Stimulated activated CD4-positive, alpha-beta T cell treated with anti-CD3 and anti-CD28 coated beads, Interleukin-1b, Interleukin-23, amount 100 ng/mL, for 48 hours (primary cell): ENCODE data around the gene GCLC.
A peak's percentile ranks its signal among the peaks of the same experiment; 100 is the strongest.
"Not testable (repeated sequence)": the region's sequence is repeated elsewhere in the genome, so short reads cannot be mapped to it uniquely, and the experiment has no call there.

Experiments
- DNase-seq: peaks from one replicate; pipeline ENCODE4 v3.0.0-alpha.2; 2020

GCLC gene

DNA sequence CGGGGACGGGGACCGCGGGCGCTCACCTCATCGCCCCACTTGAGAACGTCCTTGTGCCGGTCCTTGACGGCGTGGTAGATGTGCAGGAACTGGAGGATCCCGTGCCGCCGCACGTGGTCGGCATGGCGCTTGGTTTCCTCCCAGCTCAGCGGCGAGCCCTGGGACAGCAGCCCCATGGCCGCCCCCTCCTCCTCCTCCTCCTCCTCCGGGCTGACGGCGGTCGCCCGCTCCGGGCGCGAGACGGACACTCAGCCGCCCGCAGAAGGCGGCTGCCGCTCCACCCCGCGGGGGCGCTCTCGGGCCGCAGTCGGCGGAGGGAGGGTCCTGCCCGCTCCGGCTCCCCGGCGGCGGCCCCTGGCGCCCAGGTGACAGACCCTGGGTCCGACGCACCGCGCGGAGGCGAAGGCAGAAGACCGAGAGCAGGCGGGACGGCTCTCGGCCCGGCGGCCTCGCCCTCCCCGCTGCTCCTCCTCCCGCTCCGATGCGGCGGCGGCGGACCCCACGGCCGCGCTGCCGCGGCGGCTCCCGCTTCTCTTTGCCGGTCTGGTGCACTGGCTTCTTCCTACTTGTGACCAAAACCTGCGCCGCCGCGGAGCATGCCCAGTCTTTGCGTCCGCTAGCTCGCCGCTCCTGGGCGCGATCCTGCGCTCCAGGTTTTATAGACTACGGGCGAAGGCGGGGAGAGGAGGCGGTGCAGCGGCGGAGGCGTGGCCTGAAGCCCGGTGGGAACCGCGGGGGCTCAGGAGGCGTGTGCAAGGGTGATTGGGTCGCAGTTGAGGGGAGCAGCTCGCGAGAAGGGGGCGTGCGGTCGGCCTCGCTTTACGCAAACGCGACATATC, at the start of gene GCLC:
Gene GCLC (minus strand): TSS at position 632 of the 839 bp plus-strand sequence. CDS start 456 bp downstream, at position 176.
- peak; percentile 90 for DNase-seq

DNA sequence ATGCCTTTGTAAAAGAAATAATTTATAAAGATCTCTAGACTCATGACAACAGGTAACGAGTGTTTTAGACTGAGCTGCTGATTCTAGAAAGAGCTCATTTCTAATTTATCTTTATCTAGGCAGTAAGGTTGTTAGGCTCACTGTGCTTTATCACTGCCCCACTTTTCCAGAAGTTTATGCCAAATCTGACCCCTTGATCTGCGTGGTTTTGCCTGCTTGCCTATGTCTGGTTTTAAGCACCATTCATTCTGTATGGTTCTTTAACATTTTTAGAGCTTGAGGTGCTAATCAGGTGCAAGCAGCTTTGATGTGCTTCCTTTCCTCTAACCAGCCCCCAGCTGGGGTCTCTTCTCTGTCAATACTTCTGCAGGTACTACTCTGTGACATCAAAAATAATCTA, 49.7 kb upstream of the GCLC start:
- DNase-seq, result no peak

DNA sequence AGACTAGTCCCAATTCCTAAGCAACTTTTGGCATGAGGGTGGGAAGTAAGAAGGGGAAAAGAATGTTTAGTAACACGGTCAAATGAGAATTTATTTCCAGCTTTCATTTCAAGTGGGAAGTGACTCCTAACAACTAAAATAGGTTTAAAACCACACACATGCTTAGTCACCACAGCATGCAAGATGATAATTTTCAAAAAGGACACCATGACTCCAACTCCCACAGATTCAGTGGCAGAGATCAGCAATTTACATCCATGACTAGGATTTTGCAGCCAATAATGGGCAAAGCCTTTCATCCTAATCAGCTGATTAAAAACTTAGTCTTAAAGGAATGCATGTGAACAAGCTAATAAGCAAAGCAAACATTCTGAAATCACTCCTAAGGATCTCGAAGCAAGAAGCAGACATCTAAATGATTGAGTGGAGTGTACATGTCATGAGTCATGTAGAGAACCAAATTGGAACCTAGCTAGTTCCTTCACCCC, 48.1 kb upstream of the GCLC start:
- DNase-seq, result no peak

DNA sequence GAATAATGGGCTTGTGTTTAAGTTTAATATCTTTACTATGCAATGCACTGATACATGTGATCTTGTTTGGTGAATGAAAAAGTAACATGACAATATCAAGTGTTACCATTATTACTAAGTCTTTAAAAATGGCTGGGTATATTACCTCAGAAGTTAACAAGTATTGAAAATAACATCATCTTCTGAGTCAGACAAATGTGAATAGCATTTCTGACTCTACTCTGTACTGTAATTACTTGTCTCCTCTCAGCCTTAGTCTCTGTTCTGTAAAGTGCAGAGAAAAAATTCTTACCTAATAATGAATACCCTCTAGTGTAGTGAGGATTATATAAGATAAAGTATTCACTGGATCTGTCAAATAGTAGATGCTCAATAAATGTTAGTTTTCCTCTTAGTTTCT, 47.0 kb upstream of the GCLC start:
- no peak for DNase-seq

DNA sequence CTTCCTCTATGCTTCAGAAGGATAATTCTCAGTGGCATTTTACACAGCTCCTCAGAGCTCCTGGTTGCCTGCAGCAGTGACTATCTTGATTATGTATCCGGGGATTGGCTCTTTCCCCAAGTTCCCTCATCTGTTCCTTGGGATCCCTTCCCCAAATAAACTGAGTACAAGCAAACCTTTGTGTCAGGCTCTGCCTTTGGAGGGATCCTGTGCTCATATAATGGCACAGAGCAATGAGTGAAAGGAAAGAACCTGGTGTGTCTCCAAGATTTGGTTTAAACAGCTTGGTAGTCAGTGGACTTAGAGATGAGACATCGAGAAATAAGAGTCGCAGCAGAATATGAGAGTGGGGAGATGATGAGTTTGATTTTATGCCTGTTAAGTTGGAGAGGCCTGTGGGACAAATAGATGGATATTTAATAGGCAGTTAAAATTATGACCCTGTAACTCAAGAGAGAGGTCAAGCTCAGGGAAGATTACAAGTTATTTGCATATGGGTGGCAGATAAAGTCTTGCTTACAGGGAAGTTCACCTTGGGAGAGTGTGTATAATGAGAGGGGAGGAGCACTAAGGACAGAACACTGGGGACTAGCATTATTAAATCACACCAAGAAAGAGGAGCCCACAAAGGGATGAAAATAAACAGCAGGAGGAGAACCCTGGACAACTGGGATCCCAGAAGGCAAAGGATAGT, 44.1 kb upstream of the GCLC start:
- DNase-seq, result no peak

DNA sequence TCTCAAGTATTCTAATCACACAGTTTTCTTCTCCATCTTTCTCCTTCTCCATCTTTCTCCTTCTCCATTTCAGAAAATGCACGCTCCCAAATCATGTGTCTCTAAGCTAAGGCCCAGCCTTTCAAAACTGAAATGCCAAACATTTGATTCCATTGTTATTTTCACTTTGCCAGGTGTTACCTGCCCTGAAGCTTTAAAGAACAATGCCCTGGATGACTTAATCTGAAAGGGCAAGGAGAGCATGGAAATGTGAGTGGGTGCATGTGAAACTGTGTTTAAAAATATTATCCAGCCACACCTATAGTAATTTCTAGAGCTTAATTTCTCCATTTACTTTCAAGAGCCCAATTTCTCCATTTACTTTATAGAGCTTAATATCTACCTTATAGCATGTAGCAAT, 42.4 kb upstream of the GCLC start:
- DNase-seq, result no peak

DNA sequence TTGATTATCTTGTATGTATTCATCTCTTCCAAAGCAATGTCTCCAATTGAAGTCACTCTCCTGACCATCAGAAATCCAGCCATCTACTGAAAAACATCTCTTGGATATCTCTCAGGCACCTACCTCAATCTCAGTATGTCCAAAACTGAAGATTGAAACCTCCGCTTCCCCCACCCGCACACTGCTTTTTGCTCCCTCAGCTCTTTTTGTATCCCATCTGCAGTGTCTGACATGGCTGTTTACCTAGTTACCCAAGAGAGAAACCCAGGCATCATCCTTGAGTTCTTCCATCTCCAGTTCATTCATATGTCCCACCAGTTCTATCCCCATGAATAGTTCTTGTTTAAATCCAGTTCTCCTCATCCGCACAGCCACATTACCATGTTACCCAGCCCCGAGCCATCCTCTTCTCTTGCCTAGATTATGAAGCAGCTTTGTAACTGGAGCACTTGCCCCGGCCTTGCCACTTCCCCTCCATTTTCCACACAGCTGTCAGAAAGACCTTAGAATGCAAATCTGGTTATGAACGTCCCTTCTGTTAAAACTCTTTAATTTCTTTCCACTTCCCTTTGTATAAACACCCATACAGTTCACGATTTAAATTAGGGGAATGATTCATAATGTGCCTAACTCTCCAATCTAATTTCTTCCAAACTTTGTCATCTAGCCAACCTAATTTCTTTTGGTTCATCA, 40.5 kb upstream of the GCLC start:
- no peak for DNase-seq

DNA sequence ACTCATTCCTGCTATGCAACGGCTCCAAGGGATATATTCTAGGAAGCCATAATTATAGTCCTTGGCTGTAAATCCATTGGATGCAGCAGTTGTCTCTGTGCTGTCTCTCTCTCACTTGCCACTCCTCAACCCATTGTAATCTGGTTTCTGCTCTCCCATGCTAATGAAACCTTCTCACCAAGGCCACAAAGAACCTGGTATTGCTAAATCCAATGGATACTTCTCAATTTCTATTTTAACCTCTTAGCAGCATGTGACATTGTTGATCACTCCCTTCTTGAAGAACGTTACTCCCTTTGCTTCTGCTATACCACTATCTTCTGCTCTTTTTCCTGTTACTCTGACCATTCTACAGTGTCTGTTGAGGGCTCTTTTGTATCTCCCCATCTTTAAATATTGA, 39.8 kb upstream of the GCLC start:
- DNase-seq, result no peak

DNA sequence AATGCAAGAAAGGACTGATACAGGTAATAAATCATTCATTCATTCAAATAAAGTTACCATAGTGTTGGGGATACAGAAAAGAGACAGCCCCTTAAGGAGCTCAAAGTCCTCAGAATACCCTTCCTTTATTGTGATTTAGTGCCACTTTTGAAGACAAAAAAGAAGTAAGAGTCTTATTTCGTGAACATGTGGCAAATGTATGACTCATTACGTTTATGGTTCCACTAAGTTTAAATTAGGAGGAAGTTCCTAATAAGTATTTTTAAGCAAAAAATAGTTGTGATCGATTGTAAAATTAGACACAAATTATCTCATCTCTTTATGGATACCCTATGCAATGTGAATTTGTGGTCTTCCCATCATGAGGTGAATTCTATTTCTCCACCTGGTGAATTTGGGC, 38.5 kb upstream of the GCLC start:
- DNase-seq, result no peak

DNA sequence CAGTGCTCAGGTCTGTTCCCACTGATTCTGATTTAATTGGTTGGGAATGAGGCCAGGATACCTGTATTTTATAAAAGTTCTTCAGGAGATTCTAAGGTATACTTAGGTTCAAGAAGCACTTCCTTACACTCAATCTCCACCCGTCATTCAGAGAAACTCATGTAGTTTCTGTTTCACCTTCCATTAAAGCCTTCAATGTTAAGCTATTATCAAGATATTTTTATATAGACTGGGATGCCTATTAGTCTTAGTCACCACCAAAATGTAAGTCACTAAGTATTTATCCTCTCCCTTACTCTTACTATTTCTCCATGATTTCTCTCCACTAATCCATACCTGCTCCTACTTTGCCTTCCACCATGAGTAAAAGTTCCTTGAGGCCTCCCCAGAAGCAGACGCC, 38.1 kb upstream of the GCLC start:
- no peak for DNase-seq

DNA sequence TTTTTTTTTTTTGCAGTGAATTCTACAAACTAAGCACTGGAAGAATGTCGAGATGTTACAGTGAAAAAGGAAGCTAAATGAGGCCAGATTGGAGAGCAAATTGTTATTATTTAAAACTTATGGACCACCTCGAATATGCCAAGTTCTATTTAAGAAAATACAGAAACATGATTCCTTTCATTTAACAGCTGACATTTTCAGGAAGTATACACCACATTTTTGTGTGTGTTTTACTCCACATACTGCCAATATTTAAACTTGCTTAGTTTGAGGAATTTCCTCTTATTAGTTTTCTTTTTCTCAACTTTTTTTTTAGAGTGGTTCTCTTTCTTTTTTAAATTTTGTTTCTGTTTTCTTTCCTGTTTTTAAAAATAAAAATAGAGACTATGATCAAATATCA, 37.0 kb upstream of the GCLC start:
- DNase-seq, result no peak

DNA sequence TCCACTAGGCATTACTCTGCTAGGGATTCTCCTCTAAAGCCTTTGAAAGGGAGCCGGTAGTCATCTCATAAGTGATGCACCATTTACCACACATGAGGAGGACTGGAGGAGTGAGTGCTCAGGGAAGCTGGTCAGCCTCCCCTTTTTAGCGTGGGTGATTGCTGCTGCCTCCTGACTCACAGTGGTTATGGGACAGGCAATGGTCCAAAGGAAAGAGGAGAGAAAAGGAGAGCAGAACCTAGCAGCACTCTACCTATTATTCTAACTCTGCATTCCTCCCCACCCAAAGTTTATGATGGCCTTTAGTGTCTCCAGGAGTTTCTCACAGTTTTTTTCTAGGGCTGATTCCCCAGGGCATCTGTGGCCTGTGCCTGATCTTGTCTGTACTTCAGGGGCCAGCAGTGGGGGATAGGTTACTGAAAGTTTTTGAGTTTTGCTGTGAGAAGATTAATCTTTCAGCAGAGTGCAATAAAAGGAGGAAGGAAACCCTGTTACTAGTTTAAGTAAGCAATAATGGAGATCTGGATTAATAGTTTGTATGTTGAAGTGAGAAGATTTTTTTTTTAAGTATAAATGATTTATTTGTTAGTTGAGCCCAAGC, 36.4 kb upstream of the GCLC start:
- peak; percentile 19 for DNase-seq

DNA sequence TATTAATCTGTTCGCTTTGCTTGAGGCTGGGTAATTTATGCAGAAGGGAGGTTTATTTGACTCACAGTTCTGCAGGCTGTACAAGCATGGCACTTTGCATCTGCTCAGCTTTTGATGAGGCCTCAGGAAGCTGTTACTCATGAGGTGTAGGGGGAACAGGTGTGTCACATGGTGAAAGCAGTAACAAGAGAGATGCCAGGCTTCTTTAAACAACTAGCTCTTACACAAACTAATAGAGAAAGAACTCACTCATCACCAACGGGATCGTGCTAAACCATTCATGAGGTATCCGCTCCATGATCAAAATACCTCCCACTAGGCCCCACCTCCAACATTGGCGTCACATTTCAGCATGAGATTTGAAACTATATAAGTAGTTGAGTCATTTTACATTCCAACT, 34.4 kb upstream of the GCLC start:
- DNase-seq, result peak; percentile 83

DNA sequence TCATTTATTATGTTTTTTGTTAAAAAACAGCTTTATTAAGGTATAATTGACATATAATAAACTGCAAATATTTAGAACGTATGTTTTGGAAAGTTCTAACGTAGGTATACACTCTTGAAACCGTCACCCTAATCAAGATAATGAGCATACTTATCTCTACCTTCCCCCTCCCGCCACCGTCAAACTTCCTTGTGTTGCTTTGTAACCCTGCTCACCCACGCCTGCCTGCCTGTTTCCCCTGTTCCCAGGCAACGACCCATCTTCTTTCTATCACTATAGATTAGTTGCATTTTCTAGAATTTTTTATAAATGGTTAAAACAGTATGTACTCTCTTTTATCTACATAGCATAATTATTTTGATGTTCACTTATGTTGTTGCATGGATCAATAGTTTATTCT, 33.5 kb upstream of the GCLC start:
- no peak for DNase-seq

DNA sequence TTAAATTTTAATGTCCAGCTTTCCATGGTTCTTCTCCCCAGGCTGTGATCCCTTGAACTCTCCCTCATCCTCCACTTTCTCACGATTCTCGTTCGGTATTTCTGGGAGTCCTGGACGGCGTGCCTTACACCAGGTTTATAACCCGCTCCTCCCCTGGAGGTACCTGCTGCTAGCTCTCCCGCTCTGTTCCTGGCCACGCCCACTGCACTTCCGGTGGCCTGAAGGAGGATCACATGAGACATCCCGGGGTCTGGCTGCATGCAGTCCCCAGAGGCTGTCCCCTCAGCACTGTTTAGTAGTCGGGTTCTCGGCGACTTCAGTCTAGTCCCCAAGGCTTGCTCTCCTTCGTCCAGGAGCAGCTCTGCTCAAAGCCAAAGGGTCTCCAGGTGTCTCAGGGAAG, 28.4 kb upstream of the GCLC start:
- DNase-seq, result no peak

DNA sequence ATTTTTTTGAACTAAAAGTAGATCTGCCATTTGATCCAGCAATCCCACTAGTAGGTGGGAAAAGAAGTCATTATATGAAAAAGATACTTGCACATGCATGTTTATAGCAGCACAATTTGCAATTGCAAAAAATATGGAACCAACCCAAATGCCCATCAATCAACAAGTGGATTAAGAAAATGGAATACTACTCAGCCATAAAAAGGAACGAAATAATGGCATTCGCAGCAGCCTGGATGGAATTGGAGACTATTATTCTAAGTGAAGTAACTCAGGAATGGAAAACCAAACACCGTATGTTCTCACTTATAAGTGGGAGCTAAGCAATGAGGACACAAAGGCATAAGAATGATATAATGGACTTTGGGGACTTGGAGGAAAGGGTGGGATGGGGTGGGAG, 27.5 kb upstream of the GCLC start:
- DNase-seq, result not testable (repeated sequence)

DNA sequence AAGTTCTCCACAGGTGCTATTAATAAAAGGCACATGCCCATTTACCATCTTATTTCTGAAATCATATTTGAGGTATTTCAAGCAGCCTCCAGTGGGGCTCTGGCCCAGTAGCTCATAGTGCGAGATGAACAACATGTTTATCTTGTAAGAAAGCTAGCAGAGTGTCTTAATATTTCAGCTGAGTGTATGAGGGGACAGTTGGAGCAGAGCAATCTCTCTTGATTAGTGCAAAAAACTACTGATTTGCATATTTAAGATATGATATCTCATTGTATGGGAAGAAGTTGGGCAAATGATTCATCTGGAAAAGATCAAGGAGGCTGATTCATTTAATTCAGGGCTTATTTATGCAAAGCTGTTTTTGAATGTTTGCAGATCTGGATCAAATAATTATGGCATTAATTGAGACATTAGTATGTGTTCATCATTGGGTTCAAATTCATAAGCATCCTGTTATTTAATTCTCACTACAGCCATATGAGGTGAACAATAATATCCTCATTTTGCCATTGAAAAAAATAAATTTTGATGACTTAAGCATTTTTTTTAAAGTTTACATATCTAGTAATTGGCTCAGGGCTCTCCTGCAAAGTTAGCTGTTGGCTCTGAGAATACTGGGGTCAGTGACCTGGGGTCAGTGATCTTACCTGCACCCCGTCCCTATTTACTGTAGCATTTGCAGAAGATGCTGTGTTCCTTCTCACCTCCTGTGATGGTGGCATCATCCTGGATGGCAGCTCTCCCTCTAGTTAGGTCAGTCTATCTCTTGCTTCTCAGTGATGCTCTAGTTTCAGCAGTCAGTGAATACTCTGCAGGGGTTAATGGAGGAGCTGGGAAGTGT, 24.1 kb upstream of the GCLC start:
- no peak for DNase-seq

DNA sequence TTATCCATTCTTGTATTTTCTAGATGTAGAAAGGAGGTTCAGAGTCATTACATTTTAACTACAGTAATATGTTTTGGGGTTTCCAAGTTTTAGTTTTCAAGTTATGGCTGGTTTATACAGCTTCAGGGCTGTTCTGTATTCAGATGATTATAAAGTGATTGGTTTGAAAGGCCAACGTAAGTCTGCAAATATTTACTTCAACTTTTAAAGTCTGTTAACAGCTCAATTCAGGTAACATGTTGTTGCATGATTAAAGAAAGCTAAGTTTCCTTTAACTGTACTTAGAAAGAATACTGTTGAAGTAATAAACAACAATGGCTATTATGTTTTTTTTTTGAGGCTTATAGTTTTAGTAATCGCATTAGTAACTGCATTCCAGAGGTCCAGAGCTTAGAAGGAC, 22.8 kb upstream of the GCLC start:
- DNase-seq, result no peak

DNA sequence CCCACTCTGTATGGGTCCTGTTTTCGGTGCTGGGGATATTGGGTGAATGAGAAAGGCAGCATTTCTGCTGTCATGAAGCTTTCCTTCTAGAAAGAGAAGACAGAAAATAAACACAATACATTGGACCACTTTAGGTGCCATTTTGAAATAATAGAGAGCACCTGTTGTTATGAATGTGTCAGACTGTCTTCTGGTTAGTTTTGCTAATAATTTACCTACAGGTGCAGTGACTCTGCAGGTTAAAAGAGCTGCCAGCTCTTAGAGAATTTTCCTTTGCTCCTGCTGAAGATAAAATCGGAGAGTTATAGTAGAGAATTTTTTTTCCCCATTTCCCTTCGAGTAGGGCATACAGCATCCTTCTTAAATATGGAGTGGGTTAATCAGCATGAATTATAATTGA, 21.9 kb upstream of the GCLC start:
- DNase-seq, result no peak

DNA sequence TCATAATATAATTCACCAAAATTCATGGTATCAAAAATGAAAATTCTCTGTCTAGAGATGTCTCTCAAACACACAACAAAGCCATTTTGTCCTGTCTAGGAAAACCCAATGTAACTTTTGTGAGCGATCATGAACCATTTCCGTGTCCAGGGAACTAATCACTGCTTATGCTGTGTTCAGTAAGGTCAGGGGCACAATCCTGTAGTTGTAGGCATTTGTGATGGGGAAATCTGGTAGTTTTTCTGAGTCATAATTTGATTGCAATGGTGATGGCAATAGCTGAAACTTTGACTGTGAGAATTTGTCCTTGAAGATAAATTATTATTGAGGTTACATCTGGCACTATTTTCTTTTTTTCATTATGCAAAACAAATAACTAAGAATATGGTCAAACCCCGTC, 21.0 kb upstream of the GCLC start:
- no peak for DNase-seq

DNA sequence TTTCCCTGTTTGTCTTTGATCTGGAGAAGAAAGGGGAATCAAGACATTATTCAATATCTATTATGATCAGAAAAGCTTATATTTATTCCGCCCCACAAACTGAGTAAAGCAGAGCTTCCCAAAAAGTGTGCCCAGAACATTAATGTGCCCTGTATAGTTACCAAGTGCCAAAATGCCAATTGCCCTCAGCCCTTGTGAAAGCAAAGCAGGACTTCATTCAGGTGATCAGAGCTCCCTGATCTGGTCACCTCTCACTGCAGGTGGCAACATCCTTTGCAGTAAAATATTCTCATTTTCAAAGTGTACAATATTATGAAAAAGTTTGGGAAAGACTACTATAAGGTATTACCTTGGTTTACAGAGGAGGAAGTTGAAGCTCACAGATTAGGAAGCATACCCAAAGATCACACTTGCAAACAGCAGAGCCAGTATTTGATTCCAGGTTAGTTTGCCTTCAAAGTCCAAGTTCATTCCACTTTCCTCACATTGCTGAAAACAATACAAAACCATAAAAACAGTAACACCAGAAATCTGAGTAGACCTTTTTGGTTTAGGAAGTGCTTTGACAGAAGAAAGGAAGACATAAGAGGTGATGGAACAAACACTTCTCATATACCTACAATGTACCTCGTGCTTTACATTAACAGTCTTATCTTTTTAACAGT, 19.6 kb upstream of the GCLC start:
- no peak for DNase-seq
